Right cardiac atrium (tissue), 5 donors: ENCODE data around the gene FOXN4. TPM values are rescaled to one million over a fixed set of nuclear protein-coding genes. Genes with fewer than 3 reads are reported as not detected.

Source experiments
- ATAC-seq, 2 donors: fragments of 200-7000 bp; cut with Tn5 transposase; one replicate each; pipeline versions ENCODE4 v1.8.0 to v1.9.1; 2020; ENCODE audit warnings: moderate library complexity in 2 of 2, mild to moderate bottlenecking in 1 of 2
- DNase-seq, 3 donors: peaks; one replicate each; pipeline ENCODE4 v3.0.0-alpha.2; 2020
- H3K27ac ChIP-seq: one replicate; pipeline ENCODE4 v1.5.1; 2013; ENCODE audit warnings: mild to moderate bottlenecking, low read length, control low read depth, moderate library complexity
- H3K27me3 ChIP-seq: one replicate; pipeline ENCODE4 v1.6.1; 2013; ENCODE audit not compliant: control insufficient read depth, insufficient read depth
- H3K4me1 ChIP-seq: one replicate; pipeline ENCODE4 v1.6.1; 2013; ENCODE audit warnings: low read length; ENCODE audit not compliant: control insufficient read depth, insufficient read depth
- H3K4me3 ChIP-seq: one replicate; pipeline ENCODE4 v1.5.1; 2013; ENCODE audit warnings: low read length, control low read depth
- H3K9me3 ChIP-seq: one replicate; pipeline ENCODE4 v1.6.1; 2013; ENCODE audit warnings: low read length; ENCODE audit not compliant: control insufficient read depth
- WGBS: extraction: QIAGEN DNeasy Blood & Tissue Kit; methylation state at CpG from one replicate; pipeline ENCODE4 v1.1.7; 2013; 5-methylcytosine and 5-hydroxymethylcytosine counted together
- intact Hi-C, 4 donors: fragments of 100-400 bp; cut with DNase I; formaldehyde crosslinking; loops; one replicate each; pipeline versions ENCODE4 v1.11.0 to v1.14.0; 2022 to 2023
- polyA plus RNA-seq: library from polyadenylated mRNA; stranded (reverse); fragments of 200-250 nt; gene quantifications from one replicate; pipeline ENCODE4 v1.2.3, GENCODE V29; 2013
- total RNA-seq, 4 donors: library from RNA; stranded (reverse); fragmentation: NEBNext Ultra II Directional; extraction: Animal tissue kit (Norgen Biotek cat#: 25700); gene quantifications; one replicate each; pipeline ENCODE4 v1.2.1, GENCODE V29; 2021
- donor health status: healthy with polysubstance abuse.
- donor health status: DM: no; HTN: yes; CAD: no.
- donor health status: DM: no; HTN: no; CAD: no.
- donor health status: DM: no; HTN: yes; CAD: no; lungs with severe emphysema.
- donor health status: DM: yes; HTN: yes; CAD: no.

The FOXN4 gene
- total and polyA plus RNA-seq, 5 donors, result not detected

GRCh38 chr12:109267361-109267760, 41.7 kb downstream of the FOXN4 start:
- 87% methylated on average over 14 of the region's 14 CpGs for WGBS
- intact Hi-C loops, result loop anchor here in 1 of 4 donors (10.0 kb wide), 1 partner anchor 117 kb away; no protein-coding TSS in a partner anchor
- no peak for ATAC-seq

GRCh38 chr12:109266106-109266879, 42.8 kb downstream of the FOXN4 start:
- peaks cover 4% of the 10 kb centered on the region for H3K4me1 ChIP-seq
- no peak for DNase-seq
- H3K4me3 ChIP-seq, result no peak overlapping the region
- 85% methylated on average over 16 of the region's 16 CpGs for WGBS
- H3K27ac ChIP-seq, result no peak overlapping the region
- no peaks in the 10 kb centered on the region for H3K9me3 ChIP-seq
- peak in 1 of 2 donors; percentile 4 for ATAC-seq
- no peaks in the 10 kb centered on the region for H3K27me3 ChIP-seq
- intact Hi-C loops, result loop anchor here in 1 of 4 donors (10.0 kb wide), 1 partner anchor 119 kb away; no protein-coding TSS in a partner anchor

More at GRCh38 chr12:109267361-109267760, 41.7 kb downstream of the FOXN4 start:
- Histone ChIP-seq H3K9me3 (no peaks in the 10 kb centered on the region), H3K27me3 (no peaks in the 10 kb centered on the region), H3K4me3 (no peak overlapping the region), H3K4me1 (peaks cover 4% of the 10 kb centered on the region), H3K27ac (no peak overlapping the region)
- DNase-seq, result no peak

- H3K27me3 ChIP-seq, result no peaks in the 10 kb centered on the region
- H3K9me3 ChIP-seq, result no peaks in the 10 kb centered on the region
- ATAC-seq (peak; percentile 17 to 27), DNase-seq (no peak)
- intact Hi-C loops, result loop anchor here (2.0 to 10.0 kb wide), 3 partner anchors 120 to 122 kb away; no protein-coding TSS in a partner anchor
- no peak overlapping the region for H3K4me3 ChIP-seq
- H3K27ac ChIP-seq, result no peak overlapping the region
- WGBS, result 83% methylated on average over 27 of the region's 27 CpGs
- H3K4me1 ChIP-seq, result peaks cover 4% of the 10 kb centered on the region
Measured at GRCh38 chr12:109264943-109265650, 44.0 kb downstream of the FOXN4 start.

- WGBS, result 48% methylated on average over 23 of the region's 23 CpGs
- Histone ChIP-seq H3K27ac (no peak overlapping the region), H3K4me1 (peaks cover 3% of the 10 kb centered on the region), H3K4me3 (no peak overlapping the region), H3K27me3 (no peaks in the 10 kb centered on the region), H3K9me3 (no peaks in the 10 kb centered on the region)
- ATAC-seq (peak; percentile 67 to 72), DNase-seq (peak; percentile 78 to 89 (median 89))
- intact Hi-C loops, result loop anchor here (2.0 to 10.0 kb wide), 3 partner anchors 120 to 123 kb away; no protein-coding TSS in a partner anchor
Measured at GRCh38 chr12:109264095-109264942, 44.8 kb downstream of the FOXN4 start.

- ATAC-seq (no peak), DNase-seq (no peak)
- intact Hi-C loops, result loop anchor here in 3 of 4 donors (5.0 to 10.0 kb wide), 2 partner anchors 121 to 124 kb away; no protein-coding TSS in a partner anchor
- Histone ChIP-seq H3K27ac (no peak overlapping the region), H3K4me3 (no peak overlapping the region), H3K9me3 (no peaks in the 10 kb centered on the region), H3K4me1 (no peaks in the 10 kb centered on the region), H3K27me3 (no peaks in the 10 kb centered on the region)
- over 99% methylated on average over 3 of the region's 3 CpGs for WGBS
Measured at GRCh38 chr12:109263439-109263838, 45.6 kb downstream of the FOXN4 start.

- intact Hi-C loops, result loop anchor here in 3 of 4 donors (5.0 to 10.0 kb wide), 2 partner anchors 123 to 125 kb away; no protein-coding TSS in a partner anchor
- DNase-seq, result no peak
- Histone ChIP-seq H3K9me3 (no peaks in the 10 kb centered on the region), H3K27me3 (no peaks in the 10 kb centered on the region), H3K4me3 (no peak overlapping the region), H3K4me1 (no peaks in the 10 kb centered on the region), H3K27ac (no peak overlapping the region)
- ATAC-seq, result no peak
- 93% methylated on average over 2 of the region's 2 CpGs for WGBS
Measured at GRCh38 chr12:109261939-109262338, 47.1 kb downstream of the FOXN4 start.

- Histone ChIP-seq H3K27ac (no peak overlapping the region), H3K9me3 (no peaks in the 10 kb centered on the region), H3K4me1 (no peaks in the 10 kb centered on the region), H3K27me3 (no peaks in the 10 kb centered on the region), H3K4me3 (no peak overlapping the region)
- intact Hi-C loops, result loop anchor here in 3 of 4 donors (5.0 to 10.0 kb wide), 2 partner anchors 124 to 126 kb away; no protein-coding TSS in a partner anchor
- DNase-seq, result no peak
- WGBS, result 96% methylated on average over 1 of the region's 1 CpG
- ATAC-seq, result no peak
Measured at GRCh38 chr12:109261087-109261486, 48.0 kb downstream of the FOXN4 start.

- DNase-seq (no peak), ATAC-seq (no peak)
- H3K4me1 ChIP-seq, result no peaks in the 10 kb centered on the region
- no peaks in the 10 kb centered on the region for H3K27me3 ChIP-seq
- no peaks in the 10 kb centered on the region for H3K9me3 ChIP-seq
- H3K27ac ChIP-seq, result no peak overlapping the region
- H3K4me3 ChIP-seq, result no peak overlapping the region
- 85% methylated on average over 1 of the region's 1 CpG for WGBS
- intact Hi-C loops, result no loop called here
Measured at GRCh38 chr12:109259545-109259895, 49.6 kb downstream of the FOXN4 start.

GRCh38 chr12:109258607-109259544, 50.2 kb downstream of the FOXN4 start:
- Histone ChIP-seq H3K27me3 (no peaks in the 10 kb centered on the region), H3K27ac (no peak overlapping the region), H3K4me3 (no peak overlapping the region), H3K9me3 (no peaks in the 10 kb centered on the region), H3K4me1 (no peaks in the 10 kb centered on the region)
- intact Hi-C loops, result no loop called here
- 86% methylated on average over 16 of the region's 16 CpGs for WGBS
- ATAC-seq, result no peak
- DNase-seq, result no peak

- Histone ChIP-seq H3K27me3 (no peaks in the 10 kb centered on the region), H3K4me1 (no peaks in the 10 kb centered on the region), H3K27ac (no peak overlapping the region), H3K4me3 (no peak overlapping the region), H3K9me3 (no peaks in the 10 kb centered on the region)
- ATAC-seq, result no peak
- 90% methylated on average over 6 of the region's 6 CpGs for WGBS
- intact Hi-C loops, result no loop called here
- no peak for DNase-seq
Measured at GRCh38 chr12:109258201-109258600, 50.9 kb downstream of the FOXN4 start.
